ENCODE data around the gene CORO2A. TPM values are rescaled to one million over a fixed set of nuclear protein-coding genes. Genes with fewer than 3 reads are reported as not detected.

Gene CORO2A
- total RNA-seq, 1 donor from 2014 or later, result 2.4 TPM

GRCh38 chr9:98201749-98202148, 9.3 kb upstream of the CORO2A start:
- H3K4me2 ChIP-seq, result no peak overlapping the region
- H3K36me3 ChIP-seq, result no peaks in the 10 kb centered on the region
- peaks cover 12% of the 10 kb centered on the region for H3K27me3 Mint-ChIP-seq (ENCODE audit: insufficient read depth, low read depth)
- H3K9me3 ChIP-seq (ENCODE audit: low read depth), result no peaks in the 10 kb centered on the region
- H3K4me1 ChIP-seq, result peaks cover 8% of the 10 kb centered on the region
- H3K27ac Mint-ChIP-seq, result no peak overlapping the region
- no peak overlapping the region for H3K4me3 Mint-ChIP-seq
- H3K9ac ChIP-seq, result no peak overlapping the region
- no peaks in the 10 kb centered on the region for H3K79me2 ChIP-seq (ENCODE audit: low read depth)
- no peaks in the 10 kb centered on the region for H3K36me3 Mint-ChIP-seq
- H3K4me3 ChIP-seq, result no peak overlapping the region
- no peaks in the 10 kb centered on the region for H3F3A ChIP-seq (ENCODE audit: low read depth)
- no peaks in the 10 kb centered on the region for H3K27me3 ChIP-seq
- TF ChIP-seq EZH2phosphoT487 (IDR thresholded peaks at IDR 0.05) (no peak), EZH2 (IDR thresholded peaks at IDR 0.05) (no peak), CTCF (IDR thresholded peaks at IDR 0.05) (no peak)
- no peak for DNase-seq (ENCODE audit: low spot score)
- H2AFZ ChIP-seq (replicated peaks), result no peak overlapping the region
- H3K9me3 Mint-ChIP-seq, result no peaks in the 10 kb centered on the region
- H4K20me1 ChIP-seq (ENCODE audit: low read depth), result no peaks in the 10 kb centered on the region
- peaks cover 5% of the 10 kb centered on the region for H3K4me1 Mint-ChIP-seq
- H3K27ac ChIP-seq, result no peak overlapping the region

- H3K4me3 ChIP-seq, result no peak overlapping the region
- no peak for DNase-seq (ENCODE audit: low spot score)
- H3K4me1 ChIP-seq, result peaks cover 8% of the 10 kb centered on the region
- TF ChIP-seq CTCF (IDR thresholded peaks at IDR 0.05) (no peak), EZH2phosphoT487 (IDR thresholded peaks at IDR 0.05) (no peak), EZH2 (IDR thresholded peaks at IDR 0.05) (no peak)
- no peak overlapping the region for H2AFZ ChIP-seq (replicated peaks)
- no peaks in the 10 kb centered on the region for H3K9me3 Mint-ChIP-seq
- no peaks in the 10 kb centered on the region for H3K27me3 ChIP-seq
- no peaks in the 10 kb centered on the region for H3F3A ChIP-seq (ENCODE audit: low read depth)
- no peak overlapping the region for H3K27ac Mint-ChIP-seq
- no peaks in the 10 kb centered on the region for H3K9me3 ChIP-seq (ENCODE audit: low read depth)
- peaks cover 5% of the 10 kb centered on the region for H3K4me1 Mint-ChIP-seq
- H3K9ac ChIP-seq, result no peak overlapping the region
- H3K4me3 Mint-ChIP-seq, result no peak overlapping the region
- H3K27ac ChIP-seq, result no peak overlapping the region
- H3K36me3 Mint-ChIP-seq, result no peaks in the 10 kb centered on the region
- H3K79me2 ChIP-seq (ENCODE audit: low read depth), result no peaks in the 10 kb centered on the region
- H3K27me3 Mint-ChIP-seq (ENCODE audit: insufficient read depth, low read depth), result peaks cover 14% of the 10 kb centered on the region
- no peaks in the 10 kb centered on the region for H4K20me1 ChIP-seq (ENCODE audit: low read depth)
- no peak overlapping the region for H3K4me2 ChIP-seq
- H3K36me3 ChIP-seq, result no peaks in the 10 kb centered on the region
Observed at GRCh38 chr9:98201102-98201501, 8.7 kb upstream of the CORO2A start.

- Histone ChIP-seq H2AFZ (replicated peaks) (no peak overlapping the region), H3K9me3 (ENCODE audit: low read depth) (no peaks in the 10 kb centered on the region), H4K20me1 (ENCODE audit: low read depth) (no peaks in the 10 kb centered on the region), H3K27ac (no peak overlapping the region), H3F3A (ENCODE audit: low read depth) (no peaks in the 10 kb centered on the region), H3K4me3 (no peak overlapping the region), H3K36me3 (no peaks in the 10 kb centered on the region), H3K4me2 (peak overlapping the region; percentile 31), H3K4me1 (peaks cover 8% of the 10 kb centered on the region), H3K9ac (no peak overlapping the region), H3K27me3 (no peaks in the 10 kb centered on the region), H3K79me2 (ENCODE audit: low read depth) (no peaks in the 10 kb centered on the region)
- no peak overlapping the region for H3K4me3 Mint-ChIP-seq
- H3K27ac Mint-ChIP-seq, result peak overlapping the region; percentile 8
- TF ChIP-seq CTCF (IDR thresholded peaks at IDR 0.05) (no peak), EZH2phosphoT487 (IDR thresholded peaks at IDR 0.05) (no peak), EZH2 (IDR thresholded peaks at IDR 0.05) (no peak)
- H3K36me3 Mint-ChIP-seq, result no peaks in the 10 kb centered on the region
- peaks cover 5% of the 10 kb centered on the region for H3K4me1 Mint-ChIP-seq
- H3K27me3 Mint-ChIP-seq (ENCODE audit: insufficient read depth, low read depth), result peaks cover 19% of the 10 kb centered on the region
- DNase-seq (ENCODE audit: low spot score), result peak; percentile 44
- H3K9me3 Mint-ChIP-seq, result no peaks in the 10 kb centered on the region
Observed at GRCh38 chr9:98199388-98200033, 7.1 kb upstream of the CORO2A start.

All from neural progenitor cell (in vitro differentiated cells).